A673 (cell line): ENCODE data around the gene MND1. TPM values are rescaled to one million over a fixed set of nuclear protein-coding genes. Genes with fewer than 3 reads are reported as not detected.

Experiments used
- BruUV-seq: library from RNA; stranded (reverse); fragments of 400-500 nt; replicated peaks from 2 replicates; lab custom pipeline; 2021; lab: Mats Ljungman, UMichigan
- CTCF ChIA-PET: fragments of 300-600 bp; sonication (Branson Sonifier 250); formaldehyde crosslinking; loops from one replicate; lab custom pipeline; 2022; ENCODE audit warnings: antibody characterized with exemption; lab: Charles Lee
- POLR2A ChIA-PET: fragments of 300-600 bp; sonication (Branson Sonifier 250); formaldehyde crosslinking; loops from one replicate; lab custom pipeline; 2022; ENCODE audit warnings: antibody characterized with exemption; ENCODE audit not compliant: low non-redundant PET; lab: Charles Lee
- DNase-seq: peaks from one replicate; pipeline ENCODE4 v3.0.0-alpha.2; 2015; ENCODE audit warnings: low spot score
- H3K27ac ChIP-seq: fragments of 200-600 bp; sonication (generic); 2 replicates; pipeline ENCODE4 v1.5.1; 2016; ENCODE audit warnings: mixed run types, low read depth, mild to moderate bottlenecking, mixed read lengths, antibody characterized with exemption, low read length; ENCODE audit not compliant: poor library complexity, severe bottlenecking
- H3K27me3 ChIP-seq: fragments of 200-600 bp; sonication (generic); replicated peaks from 2 replicates; pipeline ENCODE4 v1.6.1; 2017; ENCODE audit warnings: mixed run types, low read depth, mild to moderate bottlenecking, mixed read lengths, antibody characterized with exemption, low read length; ENCODE audit not compliant: insufficient read depth, poor library complexity
- H3K36me3 ChIP-seq: fragments of 200-600 bp; sonication (generic); 2 replicates; pipeline ENCODE4 v1.6.1; 2016; ENCODE audit warnings: mixed run types, mild to moderate bottlenecking, mixed read lengths, antibody characterized with exemption, low read length; ENCODE audit not compliant: insufficient read depth, poor library complexity, severe bottlenecking
- H3K4me1 ChIP-seq: fragments of 200-600 bp; sonication (generic); 2 replicates; pipeline ENCODE4 v1.6.1; 2017; ENCODE audit warnings: mixed run types, mild to moderate bottlenecking, mixed read lengths, antibody characterized with exemption, low read length; ENCODE audit not compliant: insufficient read depth, poor library complexity, severe bottlenecking
- H3K4me3 ChIP-seq: fragments of 200-600 bp; sonication (generic); 2 replicates; pipeline ENCODE4 v1.5.1; 2016; ENCODE audit warnings: low read depth, mixed run types, mild to moderate bottlenecking, mixed read lengths, low read length; ENCODE audit not compliant: poor library complexity, severe bottlenecking
- H3K9me3 ChIP-seq: fragments of 200-600 bp; sonication (generic); 2 replicates; pipeline ENCODE4 v1.6.1; 2016; ENCODE audit warnings: mixed run types, low read depth, mild to moderate bottlenecking, mixed read lengths, antibody characterized with exemption, low read length; ENCODE audit not compliant: poor library complexity, severe bottlenecking
- CTCF ChIP-seq: fragments of 300-800, 200-600 bp; sonication (generic); conservative IDR thresholded peaks from 2 replicates; pipeline ENCODE4 v1.5.1; 2017; ENCODE audit warnings: low read depth, mild to moderate bottlenecking, antibody characterized with exemption, low read length, moderate library complexity, mixed read lengths
- EZH2 ChIP-seq: fragments of 200-600 bp; sonication (generic); IDR thresholded peaks from 2 replicates; pipeline ENCODE4 v1.6.1; 2017; ENCODE audit warnings: borderline replicate concordance, low read depth, mild to moderate bottlenecking, mixed read lengths, antibody characterized with exemption, low read length; ENCODE audit not compliant: poor library complexity, severe bottlenecking
- intact Hi-C: fragments of 100-400 bp; cut with micrococcal nuclease; formaldehyde crosslinking; loops from one replicate; pipeline ENCODE4 v1.10.0; 2022; ENCODE audit not compliant: unreplicated experiment
- total RNA-seq: library from RNA; stranded (reverse); gene quantifications from 2 replicates; pipeline ENCODE4 v1.2.3, GENCODE V29; 2021

Gene MND1
- total RNA-seq, 1 experiment from 2014 or later, result 43.7 TPM

GRCh38 chr4:153439831-153440230 lies 95.3 kb downstream of the MND1 start:
- no peak for DNase-seq
- no peaks in the 10 kb centered on the region for H3K36me3 ChIP-seq
- POLR2A ChIA-PET, result no interaction called here
- CTCF ChIA-PET, result no interaction called here
- no peak overlapping the region for H3K27ac ChIP-seq
- no peak overlapping the region for H3K4me3 ChIP-seq
- intact Hi-C loops, result loop anchor here (10.0 kb wide), 1 partner anchor 205 kb away; no protein-coding TSS in a partner anchor
- no peak for TF ChIP-seq CTCF
- no peak for TF ChIP-seq EZH2
- H3K27me3 ChIP-seq, result no peaks in the 10 kb centered on the region
- no peaks in the 10 kb centered on the region for H3K9me3 ChIP-seq
- no peaks in the 10 kb centered on the region for H3K4me1 ChIP-seq
- BruUV-seq, result no TSS peak

DNA sequence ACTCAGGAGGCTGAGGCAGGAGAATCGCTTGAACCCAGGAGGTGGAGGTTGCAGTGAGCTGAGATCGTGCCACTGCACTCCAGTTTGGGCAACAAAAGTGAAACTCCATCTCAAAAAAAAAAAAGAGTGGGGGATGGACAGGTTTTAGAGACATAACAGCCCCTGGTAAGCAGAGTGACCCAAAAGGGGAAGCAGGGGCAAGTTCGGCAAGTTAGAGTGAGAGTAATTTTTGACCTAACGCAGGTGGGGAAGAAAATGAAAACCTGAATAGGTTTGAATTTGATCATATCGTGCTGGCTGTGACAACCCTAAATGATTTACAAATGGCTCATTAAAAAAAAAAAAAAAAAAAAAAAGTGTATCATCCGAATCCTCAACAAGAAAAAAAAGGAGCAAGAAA lies 96.0 kb downstream of the MND1 start:
- DNase-seq, result no peak
- Histone ChIP-seq H3K36me3 (no peaks in the 10 kb centered on the region), H3K27me3 (no peaks in the 10 kb centered on the region), H3K4me3 (no peak overlapping the region), H3K9me3 (no peaks in the 10 kb centered on the region), H3K27ac (no peak overlapping the region), H3K4me1 (no peaks in the 10 kb centered on the region)
- POLR2A ChIA-PET, result no interaction called here
- BruUV-seq, result no TSS peak
- intact Hi-C loops, result no loop called here
- TF ChIP-seq EZH2, result no peak
- no peak for TF ChIP-seq CTCF
- CTCF ChIA-PET, result no interaction called here

DNA sequence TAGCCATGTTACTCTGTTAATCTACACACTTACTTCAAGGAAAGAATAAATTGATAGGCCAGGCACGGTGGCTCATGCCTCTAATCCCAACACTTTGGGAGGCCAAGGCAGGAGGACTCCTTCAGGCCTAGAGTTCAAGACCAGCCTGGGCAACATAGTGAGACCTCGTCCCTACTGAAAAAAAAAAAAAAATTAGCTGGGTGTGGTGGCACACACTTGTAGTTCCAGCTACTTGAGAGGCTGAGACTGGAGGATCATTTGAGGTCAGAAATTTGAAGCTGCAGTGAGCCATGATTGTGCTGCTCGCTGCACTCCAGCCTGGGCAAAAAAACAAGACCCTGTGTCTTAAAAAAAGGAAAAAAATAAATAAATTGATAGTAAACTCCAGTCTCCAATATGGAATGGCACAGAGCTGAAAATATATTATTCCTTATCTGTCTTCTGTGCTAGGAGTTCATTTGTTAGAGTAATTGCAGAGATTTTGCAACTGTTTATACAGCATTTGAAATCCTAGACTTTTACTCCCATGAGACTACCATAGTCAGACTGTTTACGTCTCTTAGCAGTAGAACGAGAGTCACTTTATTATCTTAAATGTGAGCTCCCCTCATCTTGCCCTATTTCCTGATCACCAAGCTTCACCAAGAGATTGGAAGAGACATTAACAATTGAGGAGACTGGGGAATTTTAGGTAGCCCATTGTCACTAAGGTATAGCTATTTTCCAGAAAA lies 102.9 kb downstream of the MND1 start:
- no TSS peak for BruUV-seq
- peaks cover 8% of the 10 kb centered on the region for H3K4me1 ChIP-seq
- intact Hi-C loops, result no loop called here
- H3K36me3 ChIP-seq, result no peaks in the 10 kb centered on the region
- peak; percentile 60 for DNase-seq
- CTCF ChIA-PET, result no interaction called here
- no peaks in the 10 kb centered on the region for H3K27me3 ChIP-seq
- POLR2A ChIA-PET, result no interaction called here
- no peaks in the 10 kb centered on the region for H3K9me3 ChIP-seq
- no peak overlapping the region for H3K27ac ChIP-seq
- peak overlapping the region; percentile 14 for H3K4me3 ChIP-seq
- TF ChIP-seq EZH2 (no peak), CTCF (no peak)
